GM19463 (cell line): ENCODE measurements around the gene USH2A.

Experiments
- ATAC-seq: cut with Tn5 transposase; IDR thresholded peaks from one replicate; pipeline ENCODE4 v1.9.1; 2021; ENCODE audit warnings: mild to moderate bottlenecking, moderate library complexity; ENCODE audit not compliant: unreplicated experiment

Gene USH2A

GRCh38 chr1:216144661-216145450 is 278.4 kb downstream of the USH2A start:
- no peak for ATAC-seq

- no peak for ATAC-seq
Measured at GRCh38 chr1:216142921-216143320, 280.3 kb downstream of the USH2A start.

GRCh38 chr1:216140730-216141524 is 282.3 kb downstream of the USH2A start:
- no peak for ATAC-seq

GRCh38 chr1:216124192-216124781 is 299.0 kb downstream of the USH2A start:
- no peak for ATAC-seq

GRCh38 chr1:216123446-216124191 is 299.6 kb downstream of the USH2A start:
- no peak for ATAC-seq

GRCh38 chr1:216119600-216119999 is 303.6 kb downstream of the USH2A start:
- peak; percentile 65 for ATAC-seq

GRCh38 chr1:216114180-216114579 is 309.1 kb downstream of the USH2A start:
- ATAC-seq, result no peak

GRCh38 chr1:216113181-216113580 is 310.1 kb downstream of the USH2A start:
- ATAC-seq, result no peak

GRCh38 chr1:216111842-216112241 is 311.4 kb downstream of the USH2A start:
- ATAC-seq, result no peak

- no peak for ATAC-seq
Measured at GRCh38 chr1:216095400-216095799, 327.8 kb downstream of the USH2A start.

- no peak for ATAC-seq
Measured at GRCh38 chr1:216090556-216090955, 332.7 kb downstream of the USH2A start.

GRCh38 chr1:216086678-216087077 is 336.6 kb downstream of the USH2A start:
- no peak for ATAC-seq

- no peak for ATAC-seq
Measured at GRCh38 chr1:216081445-216081844, 341.8 kb downstream of the USH2A start.

- ATAC-seq, result no peak
Measured at GRCh38 chr1:216076751-216077150, 346.5 kb downstream of the USH2A start.

- ATAC-seq, result peak; percentile 45
Measured at GRCh38 chr1:216075339-216075738, 347.9 kb downstream of the USH2A start.

GRCh38 chr1:216073793-216074595 is 349.3 kb downstream of the USH2A start:
- ATAC-seq, result no peak

GRCh38 chr1:216071262-216071661 is 352.0 kb downstream of the USH2A start:
- no peak for ATAC-seq

GRCh38 chr1:216064643-216065042 is 358.6 kb downstream of the USH2A start:
- ATAC-seq, result no peak

GRCh38 chr1:216057947-216058346 is 365.3 kb downstream of the USH2A start:
- ATAC-seq, result no peak

- ATAC-seq, result no peak
Measured at GRCh38 chr1:216057063-216057462, 366.2 kb downstream of the USH2A start.
